Endothelial cell of umbilical vein (primary cell): ENCODE data around the gene SEMA7A. TPM values are rescaled to one million over a fixed set of nuclear protein-coding genes. Genes with fewer than 3 reads are reported as not detected.

Experiments
- BruUV-seq: library from RNA; stranded (reverse); fragments of 400-500 nt; replicated peaks from 2 replicates; lab custom pipeline; 2021; lab: Mats Ljungman, UMichigan
- CTCF ChIA-PET: fragments of 300-600, 350-600 bp; sonication (Branson Sonifier 250); formaldehyde crosslinking; loops from one replicate; lab custom pipeline; 2021; ENCODE audit warnings: antibody characterized with exemption, inconsistent platforms; lab: Charles Lee
- POLR2A ChIA-PET: fragments of 300-600, 350-600 bp; sonication (Branson Sonifier 250); formaldehyde crosslinking; loops from one replicate; lab custom pipeline; 2021; ENCODE audit warnings: antibody characterized with exemption, inconsistent platforms; lab: Charles Lee
- DNase-seq: peaks from one replicate; pipeline ENCODE4 v3.0.0-alpha.2; 2011; ENCODE audit warnings: low read depth, low spot score
- FAIRE-seq: peaks from 2 replicates; lab custom pipeline; 2011; peaks lifted over from hg19 to GRCh38; lab: Jason Lieb, UNC
- H2AFZ ChIP-seq: 2 replicates; pipeline ENCODE4 v1.6.0; 2012; ENCODE audit warnings: low read depth, low read length, control low read depth, inconsistent platforms
- H3K27ac ChIP-seq: 2 replicates; pipeline ENCODE4 v1.5.1; 2011; ENCODE audit warnings: low read depth, mild to moderate bottlenecking, control low read depth, low read length, moderate library complexity; ENCODE audit not compliant: insufficient read depth
- H3K27me3 ChIP-seq, 2 experiments: 2 replicates each; pipeline versions ENCODE4 v1.6.0 to v1.6.1; 2011; ENCODE audit warnings: low read length in 2 of 2, mixed read lengths in 1 of 2; ENCODE audit not compliant: control insufficient read depth in 2 of 2, insufficient read depth in 2 of 2
- H3K36me3 ChIP-seq, 2 experiments: 2 replicates in 1 of 2; 3 replicates in 1 of 2; pipeline ENCODE4 v1.5.1; 2011; ENCODE audit warnings: low read length in 2 of 2, mild to moderate bottlenecking in 1 of 2, moderate library complexity in 1 of 2; ENCODE audit not compliant: control insufficient read depth in 2 of 2, insufficient read depth in 2 of 2; ENCODE audit errors: extremely low read depth in 1 of 2
- H3K4me1 ChIP-seq: 3 replicates; pipeline ENCODE4 v1.5.1; 2011; ENCODE audit warnings: mild to moderate bottlenecking, low read length; ENCODE audit not compliant: control insufficient read depth, insufficient read depth; ENCODE audit errors: extremely low read depth
- H3K4me2 ChIP-seq: 2 replicates; pipeline ENCODE4 v1.6.1; 2011; ENCODE audit warnings: low read length, control low read depth, mixed read lengths; ENCODE audit not compliant: insufficient read depth
- H3K4me3 ChIP-seq, 3 experiments: fragments of 200-600 bp in 1 of 3; sonication (generic), shearing (Covaris generic) in 1 of 3; replicated peaks in 1 of 3; 2 replicates each; pipeline ENCODE4 v1.5.1; 2011 to 2016; ENCODE audit warnings: control low read depth in 3 of 3, low read length in 3 of 3, mild to moderate bottlenecking in 2 of 3, inconsistent platforms in 1 of 3, low read depth in 1 of 3, moderate library complexity in 1 of 3; ENCODE audit not compliant: insufficient read depth in 1 of 3
- H3K79me2 ChIP-seq: 2 replicates; pipeline ENCODE4 v1.6.0; 2012; ENCODE audit warnings: low read length, inconsistent platforms; ENCODE audit not compliant: control insufficient read depth, insufficient read depth
- H3K9ac ChIP-seq: replicated peaks from 2 replicates; pipeline ENCODE3; 2011; ENCODE audit warnings: low read length, control low read depth; ENCODE audit not compliant: insufficient read depth; ENCODE audit errors: extremely low read depth
- H3K9me1 ChIP-seq: replicated peaks from 3 replicates; pipeline ENCODE4 v1.6.0; 2011; ENCODE audit warnings: mild to moderate bottlenecking, low read length; ENCODE audit not compliant: control insufficient read depth, insufficient read depth; ENCODE audit errors: extremely low read depth
- H3K9me3 ChIP-seq: replicated peaks from 2 replicates; pipeline ENCODE4 v1.5.1; 2012; ENCODE audit warnings: low read length, inconsistent platforms; ENCODE audit not compliant: control insufficient read depth, insufficient read depth
- H4K20me1 ChIP-seq: replicated peaks from 2 replicates; pipeline ENCODE3; 2011; ENCODE audit warnings: mild to moderate bottlenecking, low read length; ENCODE audit not compliant: control insufficient read depth, insufficient read depth; ENCODE audit errors: extremely low read depth
- EZH2 ChIP-seq: IDR thresholded peaks from 2 replicates; pipeline ENCODE4 v1.6.1; 2012; ENCODE audit warnings: borderline replicate concordance, low read depth, mild to moderate bottlenecking, moderate library complexity, low read length, inconsistent platforms; ENCODE audit not compliant: severe bottlenecking
- GATA2 ChIP-seq: IDR thresholded peaks from 2 replicates; pipeline ENCODE4 v1.7.0; 2011; ENCODE audit warnings: low read depth, mild to moderate bottlenecking, moderate library complexity, mixed read lengths, low read length; ENCODE audit not compliant: insufficient read length, insufficient read depth
- MYC ChIP-seq: IDR thresholded peaks from one replicate; pipeline ENCODE4 v1.6.1; 2011; ENCODE audit warnings: mild to moderate bottlenecking, low read depth, low read length
- POLR2A ChIP-seq: IDR thresholded peaks from 2 replicates; pipeline ENCODE4 v1.6.1; 2012; ENCODE audit warnings: low read depth, mild to moderate bottlenecking, control low read depth, low read length
- dilution Hi-C: fragments of 300-500 bp; cut with MboI; formaldehyde crosslinking; loops from one replicate; pipeline ENCODE4 v1.15.0; 2019; ENCODE audit warnings: low sequenced_read_pairs; ENCODE audit not compliant: extremely low pct_ligation_motif_present
- intact Hi-C: fragments of 100-400 bp; cut with micrococcal nuclease; formaldehyde crosslinking; loops from one replicate; pipeline ENCODE4 v1.10.0; 2022
- polyA plus RNA-seq, 4 experiments: library from polyadenylated mRNA; depleted of rRNA in 3 of 4; stranded (reverse) in 3 of 4; unstranded in 1 of 4; fragments of >200 nt; gene quantifications; 2 replicates each; pipeline versions ENCODE4 v1.2.1 to v1.2.3, GENCODE V29; 2011 to 2012; ENCODE audit warnings: missing spikeins in 1 of 4
- total RNA-seq: library from RNA; stranded (reverse); gene quantifications from 2 replicates; pipeline ENCODE4 v1.2.3, GENCODE V29; 2021
- TF ChIP-seq, protein P1 (sequence below), 2 donors: IDR thresholded peaks; 1 replicate in 1 of 2; 2 replicates in 1 of 2; pipeline ENCODE4 v1.5.1; 2011; ENCODE audit warnings: low read length in 2 of 2, mild to moderate bottlenecking in 2 of 2, moderate library complexity in 2 of 2, control low read depth in 1 of 2, inconsistent platforms in 1 of 2, low read depth in 1 of 2; ENCODE audit not compliant: insufficient read depth in 1 of 2; ENCODE audit errors: extremely low read depth in 1 of 2

SEMA7A gene
- total and polyA plus RNA-seq, 2 donors (not counting 3 experiments of a cell fraction or from before 2014, with no cell fraction given): 1.7 to 2.0 TPM

DNA sequence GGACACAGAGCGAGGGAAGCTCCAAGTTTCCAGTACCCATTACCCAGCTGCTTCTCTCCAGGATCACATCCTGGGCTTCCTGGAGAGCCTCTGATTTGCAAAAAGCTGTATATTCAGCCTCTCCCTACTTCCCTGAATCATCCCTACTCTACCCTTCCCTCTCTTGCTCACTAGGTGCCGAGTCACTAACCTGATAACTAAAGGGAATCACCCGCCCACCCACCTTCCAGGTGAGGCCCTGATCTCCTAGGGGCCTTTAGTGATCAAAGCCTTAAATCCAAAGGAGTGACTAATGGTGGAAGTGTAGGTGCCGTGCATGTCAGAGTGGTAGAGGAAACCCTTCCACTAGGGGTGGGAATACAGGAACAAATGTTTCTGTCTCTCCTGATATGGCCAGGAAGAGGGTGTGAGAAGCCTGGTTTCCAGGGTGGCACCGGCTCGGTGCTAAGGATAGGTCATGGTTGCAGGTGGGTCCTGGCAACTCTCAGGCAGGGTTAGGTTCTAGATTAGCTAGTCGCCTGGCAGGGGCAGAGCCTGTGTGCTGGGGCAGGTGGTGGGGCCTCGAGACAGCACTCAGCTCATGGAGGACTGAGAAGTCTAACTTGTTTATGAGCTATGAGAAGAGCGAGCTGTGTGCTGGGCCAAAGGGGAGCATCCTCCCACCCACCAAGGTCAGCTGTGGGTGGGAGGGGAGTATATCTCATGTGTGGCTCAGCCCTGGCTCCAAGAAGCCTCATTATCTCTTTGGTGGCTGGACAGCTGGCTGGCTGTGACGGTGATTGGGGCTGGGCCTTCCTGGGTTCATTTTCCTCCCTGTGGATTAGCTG is 10.1 kb downstream of the SEMA7A start:
- ChIA-PET POLR2A (no interaction called here), CTCF (interaction anchor here (1.6 kb wide), 1 partner anchor 15 kb away, joined by 5 read pairs; no protein-coding TSS in a partner anchor)
- Histone ChIP-seq H3K9me1 (no peaks in the 10 kb centered on the region), H3K9ac (no peak overlapping the region), H3K27ac (no peak overlapping the region), H2AFZ (no peak overlapping the region), H3K36me3 (no peaks in the 10 kb centered on the region), H3K27me3 (no peaks in the 10 kb centered on the region), H3K79me2 (no peaks in the 10 kb centered on the region), H3K4me2 (no peak overlapping the region), H3K9me3 (no peaks in the 10 kb centered on the region), H3K4me3 (no peak overlapping the region), H4K20me1 (no peaks in the 10 kb centered on the region), H3K4me1 (no peaks in the 10 kb centered on the region)
- dilution Hi-C loops (no loop called here), intact Hi-C loops (no loop called here)
- no peak for FAIRE-seq
- no peak for DNase-seq
- TF ChIP-seq MYC: no peak
- TF ChIP-seq, protein P1, sequence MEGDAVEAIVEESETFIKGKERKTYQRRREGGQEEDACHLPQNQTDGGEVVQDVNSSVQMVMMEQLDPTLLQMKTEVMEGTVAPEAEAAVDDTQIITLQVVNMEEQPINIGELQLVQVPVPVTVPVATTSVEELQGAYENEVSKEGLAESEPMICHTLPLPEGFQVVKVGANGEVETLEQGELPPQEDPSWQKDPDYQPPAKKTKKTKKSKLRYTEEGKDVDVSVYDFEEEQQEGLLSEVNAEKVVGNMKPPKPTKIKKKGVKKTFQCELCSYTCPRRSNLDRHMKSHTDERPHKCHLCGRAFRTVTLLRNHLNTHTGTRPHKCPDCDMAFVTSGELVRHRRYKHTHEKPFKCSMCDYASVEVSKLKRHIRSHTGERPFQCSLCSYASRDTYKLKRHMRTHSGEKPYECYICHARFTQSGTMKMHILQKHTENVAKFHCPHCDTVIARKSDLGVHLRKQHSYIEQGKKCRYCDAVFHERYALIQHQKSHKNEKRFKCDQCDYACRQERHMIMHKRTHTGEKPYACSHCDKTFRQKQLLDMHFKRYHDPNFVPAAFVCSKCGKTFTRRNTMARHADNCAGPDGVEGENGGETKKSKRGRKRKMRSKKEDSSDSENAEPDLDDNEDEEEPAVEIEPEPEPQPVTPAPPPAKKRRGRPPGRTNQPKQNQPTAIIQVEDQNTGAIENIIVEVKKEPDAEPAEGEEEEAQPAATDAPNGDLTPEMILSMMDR (IDR thresholded peaks at IDR 0.05; ENCODE audit: extremely low read depth in 1 of 2, insufficient read depth in 1 of 2, low read depth in 1 of 2, low read length in 2 of 2): no peak
- no peak for TF ChIP-seq GATA2
- no peak for TF ChIP-seq EZH2
- no peak for TF ChIP-seq POLR2A
- BruUV-seq: no TSS peak
